Neural progenitor cell (in vitro differentiated cells): ENCODE data around the gene DTWD1.

Experiments
- EZH2 ChIP-seq: fragments of 200-600 bp; sonication (generic); IDR thresholded peaks from 2 replicates; pipeline ENCODE4 v1.6.1; 2017; ENCODE audit warnings: antibody characterized with exemption, mild to moderate bottlenecking, moderate library complexity
- EZH2phosphoT487 ChIP-seq: fragments of 200-600 bp; sonication (generic); IDR thresholded peaks from 2 replicates; pipeline ENCODE4 v1.6.1; 2017; ENCODE audit warnings: antibody characterized with exemption
- TF ChIP-seq, protein P1 (sequence below): fragments of 200-600 bp; sonication (generic); IDR thresholded peaks from 2 replicates; pipeline ENCODE4 v1.5.1; 2017; ENCODE audit warnings: antibody characterized with exemption, mild to moderate bottlenecking

DNA sequence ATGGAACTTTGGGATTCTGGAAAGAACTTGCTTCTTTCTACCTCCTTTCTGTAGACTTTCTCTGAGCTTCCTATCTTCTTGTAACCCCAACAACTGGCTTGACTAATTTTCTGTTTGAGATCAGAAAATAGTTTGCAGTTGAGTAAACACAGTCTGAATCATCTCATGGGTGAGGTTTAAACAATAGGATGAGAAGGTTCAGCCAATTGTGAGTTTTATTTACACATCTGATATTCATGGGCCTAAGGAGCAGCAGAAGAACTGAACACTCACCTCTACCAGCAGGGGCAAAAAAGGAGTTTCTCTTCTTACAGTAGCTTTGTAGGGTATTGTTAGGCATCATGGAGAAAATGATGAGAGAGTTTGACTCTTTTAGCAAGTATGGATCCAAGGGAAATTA is 54.2 kb downstream of the DTWD1 start:
- TF ChIP-seq, protein P1, sequence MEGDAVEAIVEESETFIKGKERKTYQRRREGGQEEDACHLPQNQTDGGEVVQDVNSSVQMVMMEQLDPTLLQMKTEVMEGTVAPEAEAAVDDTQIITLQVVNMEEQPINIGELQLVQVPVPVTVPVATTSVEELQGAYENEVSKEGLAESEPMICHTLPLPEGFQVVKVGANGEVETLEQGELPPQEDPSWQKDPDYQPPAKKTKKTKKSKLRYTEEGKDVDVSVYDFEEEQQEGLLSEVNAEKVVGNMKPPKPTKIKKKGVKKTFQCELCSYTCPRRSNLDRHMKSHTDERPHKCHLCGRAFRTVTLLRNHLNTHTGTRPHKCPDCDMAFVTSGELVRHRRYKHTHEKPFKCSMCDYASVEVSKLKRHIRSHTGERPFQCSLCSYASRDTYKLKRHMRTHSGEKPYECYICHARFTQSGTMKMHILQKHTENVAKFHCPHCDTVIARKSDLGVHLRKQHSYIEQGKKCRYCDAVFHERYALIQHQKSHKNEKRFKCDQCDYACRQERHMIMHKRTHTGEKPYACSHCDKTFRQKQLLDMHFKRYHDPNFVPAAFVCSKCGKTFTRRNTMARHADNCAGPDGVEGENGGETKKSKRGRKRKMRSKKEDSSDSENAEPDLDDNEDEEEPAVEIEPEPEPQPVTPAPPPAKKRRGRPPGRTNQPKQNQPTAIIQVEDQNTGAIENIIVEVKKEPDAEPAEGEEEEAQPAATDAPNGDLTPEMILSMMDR, result no peak
- TF ChIP-seq EZH2 (no peak), EZH2phosphoT487 (no peak)
